Thyroid gland (tissue), 4 donors: ENCODE results near the gene OR2AT4. TPM values are rescaled to one million over a fixed set of nuclear protein-coding genes. Genes with fewer than 3 reads are reported as not detected.
"Not testable (repeated sequence)": the region's sequence is repeated elsewhere in the genome, so short reads cannot be mapped to it uniquely, and the experiment has no call there.

Experiments
- DNase-seq, 2 donors: peaks; one replicate each; pipeline ENCODE4 v3.0.0-alpha.2; 2019
- H3K27ac ChIP-seq, 3 donors: fragments of 200-600 bp; sonication (generic); 1 replicate in 2 of 3; 2 replicates in 1 of 3; pipeline ENCODE4 v1.5.1; 2016 to 2019; ENCODE audit warnings: mild to moderate bottlenecking in 1 of 3, moderate library complexity in 1 of 3
- H3K27me3 ChIP-seq: fragments of 200-600 bp; sonication (generic); one replicate; pipeline ENCODE4 v1.5.1; 2019
- H3K36me3 ChIP-seq, 2 donors: fragments of 200-600 bp; sonication (generic); one replicate each; pipeline ENCODE4 v1.5.1; 2016 to 2019
- H3K4me1 ChIP-seq, 2 donors: fragments of 200-600 bp; sonication (generic); one replicate each; pipeline ENCODE4 v1.5.1; 2017 to 2019
- H3K4me3 ChIP-seq, 3 donors: fragments of 200-600 bp; sonication (generic); replicated peaks in 1 of 3; 1 replicate in 2 of 3; 2 replicates in 1 of 3; pipeline ENCODE4 v1.5.1; 2016; ENCODE audit warnings: mild to moderate bottlenecking in 1 of 3
- H3K9me3 ChIP-seq: fragments of 200-600 bp; sonication (generic); one replicate; pipeline ENCODE4 v1.5.1; 2017
- POLR2A ChIP-seq, 2 donors: fragments of 450-650 bp; IDR thresholded peaks; one replicate each; pipeline ENCODE4 v1.6.1; 2017; ENCODE audit warnings: antibody characterized with exemption in 2 of 2, mild to moderate bottlenecking in 2 of 2, moderate library complexity in 1 of 2
- WGBS, 2 donors: methylation state at CpG; one replicate each; pipeline ENCODE4 v1.1.5; 2017; 5-methylcytosine and 5-hydroxymethylcytosine counted together
- intact Hi-C: fragments of 100-400 bp; cut with DNase I; formaldehyde crosslinking; loops from one replicate; pipeline ENCODE4 v1.15.1; 2023
- total RNA-seq, 4 donors: library from RNA; depleted of rRNA; stranded (reverse); fragments of >200 nt; gene quantifications; one replicate each; pipeline ENCODE4 v1.2.3, GENCODE V29; 2016
- TF ChIP-seq, protein P1 (sequence below), 6 experiments: fragments of 200-600 bp in 3 of 6; fragments of 450-650 bp in 3 of 6; sonication (generic) in 3 of 6; IDR thresholded peaks; one replicate each; pipeline ENCODE4 v1.5.1; 2016 to 2019; ENCODE audit warnings: antibody characterized with exemption in 6 of 6, mild to moderate bottlenecking in 2 of 6, inconsistent platforms in 1 of 6, moderate library complexity in 1 of 6

The OR2AT4 gene
- total RNA-seq, 4 donors from 2014 or later: not detected

DNA sequence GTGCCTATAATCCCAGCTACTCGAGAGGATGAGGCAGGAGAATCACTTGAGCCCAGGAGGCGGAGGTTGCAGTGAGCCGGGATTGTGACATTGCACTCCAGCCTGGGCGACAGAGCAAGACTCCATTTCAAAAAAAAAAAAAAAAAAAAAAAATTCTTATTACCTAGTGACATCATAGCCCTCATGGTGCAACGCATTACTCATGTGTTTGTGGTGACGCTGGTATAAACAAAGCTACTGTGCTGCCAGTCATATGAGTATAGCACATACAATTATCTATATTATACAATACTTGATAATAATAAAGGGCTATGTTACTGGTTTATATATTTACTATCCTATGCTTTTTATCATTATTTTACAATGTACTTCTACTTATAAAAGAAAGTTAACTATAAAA is 41.2 kb downstream of the OR2AT4 start:
- WGBS, 2 donors: 90 to 91% methylated on average over 6 of the region's 6 CpGs
- TF ChIP-seq POLR2A (IDR thresholded peaks at IDR 0.05): no peak
- TF ChIP-seq, protein P1, sequence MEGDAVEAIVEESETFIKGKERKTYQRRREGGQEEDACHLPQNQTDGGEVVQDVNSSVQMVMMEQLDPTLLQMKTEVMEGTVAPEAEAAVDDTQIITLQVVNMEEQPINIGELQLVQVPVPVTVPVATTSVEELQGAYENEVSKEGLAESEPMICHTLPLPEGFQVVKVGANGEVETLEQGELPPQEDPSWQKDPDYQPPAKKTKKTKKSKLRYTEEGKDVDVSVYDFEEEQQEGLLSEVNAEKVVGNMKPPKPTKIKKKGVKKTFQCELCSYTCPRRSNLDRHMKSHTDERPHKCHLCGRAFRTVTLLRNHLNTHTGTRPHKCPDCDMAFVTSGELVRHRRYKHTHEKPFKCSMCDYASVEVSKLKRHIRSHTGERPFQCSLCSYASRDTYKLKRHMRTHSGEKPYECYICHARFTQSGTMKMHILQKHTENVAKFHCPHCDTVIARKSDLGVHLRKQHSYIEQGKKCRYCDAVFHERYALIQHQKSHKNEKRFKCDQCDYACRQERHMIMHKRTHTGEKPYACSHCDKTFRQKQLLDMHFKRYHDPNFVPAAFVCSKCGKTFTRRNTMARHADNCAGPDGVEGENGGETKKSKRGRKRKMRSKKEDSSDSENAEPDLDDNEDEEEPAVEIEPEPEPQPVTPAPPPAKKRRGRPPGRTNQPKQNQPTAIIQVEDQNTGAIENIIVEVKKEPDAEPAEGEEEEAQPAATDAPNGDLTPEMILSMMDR (IDR thresholded peaks at IDR 0.05): no peak
- DNase-seq: no peak

DNA sequence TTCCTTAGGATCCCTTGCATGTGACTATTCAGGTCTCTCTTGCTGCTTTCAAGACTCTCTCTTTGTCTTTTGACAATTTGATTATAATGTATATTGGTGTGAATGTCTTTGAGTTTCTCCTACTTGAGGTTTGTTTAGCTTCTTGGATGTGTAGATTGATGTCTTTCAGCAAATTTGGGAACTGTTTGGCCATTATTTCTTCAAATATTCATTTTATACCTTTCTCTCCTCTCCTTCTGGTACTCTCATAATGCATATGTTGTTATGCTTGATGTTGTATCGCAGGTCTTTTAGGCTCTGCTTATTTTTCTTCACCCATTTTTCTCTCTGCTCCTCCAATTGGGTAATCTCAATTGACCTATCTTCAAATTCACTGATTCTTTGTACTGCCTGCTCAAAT is 44.2 kb downstream of the OR2AT4 start:
- intact Hi-C loops: no loop called here
- no peaks in the 10 kb centered on the region for H3K36me3 ChIP-seq
- H3K4me1 ChIP-seq: no peaks in the 10 kb centered on the region
- TF ChIP-seq, protein P1 (IDR thresholded peaks at IDR 0.05): no peak
- TF ChIP-seq POLR2A (IDR thresholded peaks at IDR 0.05): no peak
- no peaks in the 10 kb centered on the region for H3K27me3 ChIP-seq
- no peaks in the 10 kb centered on the region for H3K9me3 ChIP-seq
- 45 to 100% methylated on average over 1 of the region's 1 CpG for WGBS, 2 donors
- no peak overlapping the region for H3K4me3 ChIP-seq
- no peak overlapping the region for H3K27ac ChIP-seq
- DNase-seq: no peak

More for the DNA sequence above, 41.2 kb downstream of the OR2AT4 start:
- intact Hi-C loops: no loop called here
- Histone ChIP-seq H3K4me3 (no peak overlapping the region), H3K9me3 (no peaks in the 10 kb centered on the region), H3K27ac (no peak overlapping the region), H3K36me3 (no peaks in the 10 kb centered on the region), H3K4me1 (no peaks in the 10 kb centered on the region), H3K27me3 (no peaks in the 10 kb centered on the region)

DNA sequence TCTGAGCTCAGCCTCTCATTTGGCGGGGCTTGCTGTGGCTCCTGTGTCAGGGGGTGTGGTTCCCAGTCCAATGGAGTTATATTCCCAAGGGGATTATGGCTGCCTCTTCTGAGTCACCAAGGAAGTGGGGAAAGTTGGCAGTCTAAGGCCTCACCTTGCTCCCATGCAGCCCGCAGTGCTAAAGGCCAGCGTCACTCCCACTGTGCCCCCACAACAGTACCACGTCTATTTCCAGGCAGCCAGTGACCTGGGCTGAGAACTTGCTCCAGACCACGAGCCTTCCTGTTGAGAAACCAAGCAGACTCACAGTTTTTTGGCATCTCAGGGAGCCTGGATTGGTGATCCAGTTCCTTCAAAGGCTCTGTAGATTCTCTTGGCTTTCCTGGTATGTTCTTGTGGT is 45.6 kb downstream of the OR2AT4 start:
- no peaks in the 10 kb centered on the region for H3K36me3 ChIP-seq
- no peaks in the 10 kb centered on the region for H3K9me3 ChIP-seq
- TF ChIP-seq, protein P1 (IDR thresholded peaks at IDR 0.05): no peak
- TF ChIP-seq POLR2A (IDR thresholded peaks at IDR 0.05): no peak
- no peak overlapping the region for H3K27ac ChIP-seq
- H3K27me3 ChIP-seq: no peaks in the 10 kb centered on the region
- H3K4me3 ChIP-seq: no peak overlapping the region
- H3K4me1 ChIP-seq: no peaks in the 10 kb centered on the region
- WGBS, 2 donors: 91 to 93% methylated on average over 5 of the region's 5 CpGs
- no peak for DNase-seq
- intact Hi-C loops: no loop called here

DNA sequence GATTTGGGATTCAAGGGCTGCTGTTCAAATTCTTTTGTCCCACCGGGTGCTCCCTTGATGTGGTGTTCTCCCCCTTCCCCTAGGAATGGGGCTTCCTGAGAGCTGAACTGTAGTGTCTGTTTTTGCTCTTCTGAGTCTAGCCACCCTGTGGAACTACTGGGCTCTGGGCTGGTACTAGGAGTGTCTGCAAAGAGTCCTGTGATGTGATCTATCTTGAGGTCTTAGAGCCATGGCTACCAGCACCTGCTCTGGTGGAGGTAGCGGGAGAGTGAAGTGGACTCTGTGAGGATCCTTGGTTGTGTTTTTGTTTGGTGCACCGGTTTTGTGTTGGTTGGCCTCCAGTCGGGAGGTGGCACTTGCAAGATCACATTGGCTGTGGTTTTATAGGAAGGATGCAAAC is 46.2 kb downstream of the OR2AT4 start:
- Histone ChIP-seq H3K27me3 (no peaks in the 10 kb centered on the region), H3K27ac (no peak overlapping the region), H3K4me3 (no peak overlapping the region), H3K9me3 (no peaks in the 10 kb centered on the region), H3K4me1 (no peaks in the 10 kb centered on the region), H3K36me3 (no peaks in the 10 kb centered on the region)
- intact Hi-C loops: no loop called here
- WGBS, 2 donors: 90 to 91% methylated on average over 4 of the region's 4 CpGs
- no peak for DNase-seq
- no peak for TF ChIP-seq POLR2A (IDR thresholded peaks at IDR 0.05)
- TF ChIP-seq, protein P1 (IDR thresholded peaks at IDR 0.05): no peak

DNA sequence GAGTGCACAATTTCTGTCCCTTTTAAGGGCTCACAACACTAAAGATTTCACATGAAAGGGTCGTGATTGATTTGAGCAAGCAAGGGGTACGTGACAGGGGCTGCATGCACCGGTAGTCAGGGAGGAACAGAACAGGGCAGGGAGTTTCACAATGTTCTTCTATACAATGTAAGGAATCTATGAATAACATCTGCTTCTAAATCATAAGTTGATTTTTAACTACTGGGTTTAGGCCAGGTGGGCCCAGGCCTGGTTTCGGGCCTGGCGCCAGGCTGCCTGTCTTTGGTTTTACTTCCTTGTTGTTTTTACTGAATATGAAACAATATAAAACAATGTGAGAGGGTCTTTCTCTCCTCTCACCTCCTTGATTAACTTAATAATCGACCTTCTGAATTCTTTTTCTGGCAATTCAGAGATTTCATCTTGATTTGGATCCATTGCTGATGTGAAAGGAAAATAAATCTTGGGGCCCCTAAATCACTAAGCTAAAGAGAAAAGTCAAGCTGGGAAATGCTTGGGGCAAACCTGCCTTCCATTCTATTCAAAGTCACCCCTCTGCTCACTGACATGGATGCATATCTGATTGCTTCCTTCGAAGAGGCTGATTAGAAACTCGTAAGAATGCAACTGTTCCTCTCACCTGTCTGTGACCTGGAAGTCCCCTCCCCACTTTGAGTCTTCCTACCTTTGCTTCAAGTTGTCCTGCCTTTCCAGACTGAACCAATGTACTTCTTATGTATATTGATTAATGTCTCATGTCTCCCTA is 47.0 kb downstream of the OR2AT4 start:
- intact Hi-C loops, H3K9me3 ChIP-seq, H3K27ac ChIP-seq, H3K4me1 ChIP-seq, DNase-seq, H3K27me3 ChIP-seq, H3K4me3 ChIP-seq, H3K36me3 ChIP-seq: not testable (repeated sequence)
- 80 to 87% methylated on average over 8 of the region's 8 CpGs for WGBS, 2 donors
